Muscle layer of duodenum (tissue), 2 donors: Measurements from ENCODE around the gene BOLA1.
"Not testable (repeated sequence)": the region's sequence is repeated elsewhere in the genome, so short reads cannot be mapped to it uniquely, and the experiment has no call there.

Experiments used
- H3K27ac ChIP-seq: one replicate; pipeline ENCODE4 v1.7.0; 2013; ENCODE audit warnings: mild to moderate bottlenecking, low read length
- H3K27me3 ChIP-seq: one replicate; pipeline ENCODE4 v1.7.0; 2013; ENCODE audit warnings: low read depth, mild to moderate bottlenecking, control low read depth, low read length
- H3K36me3 ChIP-seq, 2 donors: one replicate each; pipeline ENCODE4 v1.7.0; 2013; ENCODE audit warnings: low read length in 2 of 2, control low read depth in 1 of 2, mild to moderate bottlenecking in 1 of 2; ENCODE audit not compliant: insufficient read depth in 2 of 2, control insufficient read depth in 1 of 2
- H3K4me1 ChIP-seq, 2 donors: one replicate each; pipeline ENCODE4 v1.7.0; 2013; ENCODE audit warnings: low read length in 2 of 2, mild to moderate bottlenecking in 2 of 2, control low read depth in 1 of 2, moderate library complexity in 1 of 2; ENCODE audit not compliant: insufficient read depth in 2 of 2, control insufficient read depth in 1 of 2
- H3K4me3 ChIP-seq, 2 donors: one replicate each; pipeline ENCODE4 v1.7.0; 2013; ENCODE audit warnings: low read length in 2 of 2, low read depth in 1 of 2, mild to moderate bottlenecking in 1 of 2
- H3K9me3 ChIP-seq, 2 donors: one replicate each; pipeline ENCODE4 v1.7.0; 2013; ENCODE audit warnings: low read length in 2 of 2, control low read depth in 1 of 2, mild to moderate bottlenecking in 1 of 2; ENCODE audit not compliant: control insufficient read depth in 1 of 2
- donor health status: healthy.

Gene BOLA1

GRCh38 chr1:149877211-149877946 is 22.0 kb upstream of the BOLA1 start:
- H3K27me3 ChIP-seq, result no peaks in the 10 kb centered on the region
- H3K4me3 ChIP-seq, result no peak overlapping the region
- H3K36me3 ChIP-seq, result no peaks in the 10 kb centered on the region
- no peak overlapping the region for H3K27ac ChIP-seq
- no peaks in the 10 kb centered on the region for H3K9me3 ChIP-seq
- no peaks in the 10 kb centered on the region for H3K4me1 ChIP-seq

- no peaks in the 10 kb centered on the region for H3K9me3 ChIP-seq
- peaks cover 1 to 13% of the 10 kb centered on the region in 2 donors for H3K4me1 ChIP-seq
- no peak overlapping the region for H3K27ac ChIP-seq
- H3K4me3 ChIP-seq, result no peak overlapping the region
- H3K36me3 ChIP-seq, result no peaks in the 10 kb centered on the region
- H3K27me3 ChIP-seq, result no peaks in the 10 kb centered on the region
Observed at GRCh38 chr1:149879556-149879955, 19.8 kb upstream of the BOLA1 start.

- Histone ChIP-seq H3K9me3 (no peaks in the 10 kb centered on the region), H3K4me1 (peaks cover 7 to 18% of the 10 kb centered on the region in 2 donors), H3K27ac (no peak overlapping the region), H3K36me3 (no peaks in the 10 kb centered on the region), H3K4me3 (no peak overlapping the region), H3K27me3 (no peaks in the 10 kb centered on the region)
Observed at GRCh38 chr1:149881876-149882275, 17.5 kb upstream of the BOLA1 start.

GRCh38 chr1:149883598-149884247 is 15.6 kb upstream of the BOLA1 start:
- no peaks in the 10 kb centered on the region for H3K36me3 ChIP-seq
- peaks cover 7 to 18% of the 10 kb centered on the region in 2 donors for H3K4me1 ChIP-seq
- H3K27me3 ChIP-seq, result no peaks in the 10 kb centered on the region
- H3K4me3 ChIP-seq, result peak overlapping the region in 1 of 2 donors; percentile 81
- H3K27ac ChIP-seq, result no peak overlapping the region
- H3K9me3 ChIP-seq, result no peaks in the 10 kb centered on the region

GRCh38 chr1:149884433-149885338 is 14.7 kb upstream of the BOLA1 start:
- H3K4me3 ChIP-seq, result peak overlapping the region; percentile 81 to 89
- no peaks in the 10 kb centered on the region for H3K9me3 ChIP-seq
- peaks cover 7 to 18% of the 10 kb centered on the region in 2 donors for H3K4me1 ChIP-seq
- H3K27me3 ChIP-seq, result no peaks in the 10 kb centered on the region
- H3K27ac ChIP-seq, result peak overlapping the region; percentile 100
- no peaks in the 10 kb centered on the region for H3K36me3 ChIP-seq

GRCh38 chr1:149885339-149886120 is 13.8 kb upstream of the BOLA1 start:
- H3K9me3 ChIP-seq, result no peaks in the 10 kb centered on the region
- H3K4me3 ChIP-seq, result peak overlapping the region; percentile 81 to 89
- peak overlapping the region; percentile 100 for H3K27ac ChIP-seq
- H3K4me1 ChIP-seq, result peaks cover 7 to 18% of the 10 kb centered on the region in 2 donors
- H3K36me3 ChIP-seq, result no peaks in the 10 kb centered on the region
- H3K27me3 ChIP-seq, result no peaks in the 10 kb centered on the region

- H3K9me3 ChIP-seq, H3K36me3 ChIP-seq, H3K27me3 ChIP-seq: not testable (repeated sequence)
- Histone ChIP-seq H3K4me1 (peaks cover 7 to 18% of the 10 kb centered on the region in 2 donors), H3K4me3 (peak overlapping the region; percentile 81 to 89), H3K27ac (peak overlapping the region; percentile 100)
Observed at GRCh38 chr1:149886121-149886395, 13.3 kb upstream of the BOLA1 start.

GRCh38 chr1:149886396-149887195 is 12.8 kb upstream of the BOLA1 start:
- H3K27ac ChIP-seq, result peak overlapping the region; percentile 100
- peak overlapping the region; percentile 81 to 89 for H3K4me3 ChIP-seq
- peaks cover 7 to 18% of the 10 kb centered on the region in 2 donors for H3K4me1 ChIP-seq
- no peaks in the 10 kb centered on the region for H3K27me3 ChIP-seq
- no peaks in the 10 kb centered on the region for H3K9me3 ChIP-seq
- H3K36me3 ChIP-seq, result no peaks in the 10 kb centered on the region

GRCh38 chr1:149887196-149887455 is 12.2 kb upstream of the BOLA1 start:
- H3K4me1 ChIP-seq, result peaks cover 7 to 18% of the 10 kb centered on the region in 2 donors
- H3K27ac ChIP-seq, result peak overlapping the region; percentile 100
- H3K36me3 ChIP-seq, H3K9me3 ChIP-seq, H3K27me3 ChIP-seq: not testable (repeated sequence)
- H3K4me3 ChIP-seq, result peak overlapping the region; percentile 81 to 89

- Histone ChIP-seq H3K36me3 (no peaks in the 10 kb centered on the region), H3K4me3 (peak overlapping the region; percentile 81 to 89), H3K9me3 (no peaks in the 10 kb centered on the region), H3K27ac (peak overlapping the region; percentile 100), H3K27me3 (no peaks in the 10 kb centered on the region), H3K4me1 (peaks cover 7 to 18% of the 10 kb centered on the region in 2 donors)
Observed at GRCh38 chr1:149887456-149888246, 11.7 kb upstream of the BOLA1 start.
